PC-3 (cell line): ENCODE data around the gene PPIL1. TPM values are rescaled to one million over a fixed set of nuclear protein-coding genes. Genes with fewer than 3 reads are reported as not detected.

Experiments
- ATAC-seq: fragments of 200-7000 bp; cut with Tn5 transposase; 2 replicates; pipeline ENCODE4 v1.9.1; 2020; ENCODE audit warnings: mild to moderate bottlenecking, moderate library complexity
- BruUV-seq: library from RNA; stranded (reverse); fragments of 400-500 nt; replicated peaks from 2 replicates; lab custom pipeline; 2021; lab: Mats Ljungman, UMichigan
- CTCF ChIA-PET: fragments of 300-600 bp; sonication (Branson Sonifier 250); formaldehyde crosslinking; loops from one replicate; lab custom pipeline; 2022; ENCODE audit warnings: antibody characterized with exemption; lab: Charles Lee
- POLR2A ChIA-PET: fragments of 300-600 bp; sonication (Branson Sonifier 250); formaldehyde crosslinking; loops from one replicate; lab custom pipeline; 2022; ENCODE audit warnings: antibody characterized with exemption; ENCODE audit not compliant: unreplicated experiment; lab: Charles Lee
- DNase-seq: peaks from one replicate; pipeline ENCODE4 v3.0.0-alpha.2; 2015
- H2AFZ ChIP-seq: fragments of 300-600 bp; sonication (generic); 2 replicates; pipeline ENCODE4 v1.6.0; 2016; ENCODE audit warnings: antibody characterized with exemption, low read length
- H3F3A ChIP-seq: fragments of 300-600 bp; sonication (generic); one replicate; pipeline ENCODE4 v1.6.0; 2017; ENCODE audit warnings: antibody characterized with exemption, low read length, control low read depth, mild to moderate bottlenecking; ENCODE audit not compliant: unreplicated experiment
- H3K27ac ChIP-seq: fragments of 300-600 bp; sonication (generic); 2 replicates; pipeline ENCODE4 v1.5.1; 2016; ENCODE audit warnings: mild to moderate bottlenecking, low read length
- H3K27me3 ChIP-seq: fragments of 300-600 bp; sonication (generic); 2 replicates; pipeline ENCODE4 v1.6.1; 2016; ENCODE audit warnings: low read length, mixed read lengths
- H3K36me3 ChIP-seq: fragments of 300-600 bp; sonication (generic); 2 replicates; pipeline ENCODE4 v1.6.1; 2016; ENCODE audit warnings: low read depth, mixed run types, low read length, mixed read lengths
- H3K4me1 ChIP-seq: fragments of 300-600 bp; sonication (generic); 2 replicates; pipeline ENCODE4 v1.5.1; 2016; ENCODE audit warnings: low read length; ENCODE audit not compliant: insufficient read depth
- H3K4me2 ChIP-seq: fragments of 300-600 bp; sonication (generic); 2 replicates; pipeline ENCODE4 v1.6.0; 2016; ENCODE audit warnings: low read length
- H3K4me3 ChIP-seq: fragments of 300-600 bp; sonication (generic); 2 replicates; pipeline ENCODE4 v1.5.1; 2016; ENCODE audit warnings: mild to moderate bottlenecking, low read length, mixed read lengths
- H3K79me2 ChIP-seq: fragments of 300-600 bp; sonication (generic); 2 replicates; pipeline ENCODE4 v1.6.1; 2017; ENCODE audit warnings: low read length, mixed read lengths
- H3K9ac ChIP-seq: fragments of 300-600 bp; sonication (generic); 2 replicates; pipeline ENCODE4 v1.6.0; 2016; ENCODE audit warnings: mild to moderate bottlenecking, low read length
- H3K9me2 ChIP-seq: fragments of 300-600 bp; sonication (generic); replicated peaks from 2 replicates; pipeline ENCODE4 v1.6.1; 2016; ENCODE audit warnings: mixed run types, low read length, mixed read lengths
- H3K9me3 ChIP-seq: fragments of 300-600 bp; sonication (generic); 2 replicates; pipeline ENCODE4 v1.6.1; 2016; ENCODE audit warnings: low read length, mixed read lengths
- H4K20me1 ChIP-seq: fragments of 300-600 bp; sonication (generic); 2 replicates; pipeline ENCODE4 v1.6.1; 2016; ENCODE audit warnings: low read length, mixed read lengths
- CTCF ChIP-seq: fragments of 300-600 bp; sonication (generic); conservative IDR thresholded peaks from 2 replicates; pipeline ENCODE4 v1.5.1; 2017; ENCODE audit warnings: antibody characterized with exemption, low read depth, mild to moderate bottlenecking, low read length
- EZH2 ChIP-seq: fragments of 300-600 bp; sonication (generic); IDR thresholded peaks from one replicate; pipeline ENCODE4 v1.6.1; 2017; ENCODE audit warnings: antibody characterized with exemption, mild to moderate bottlenecking, low read length; ENCODE audit not compliant: unreplicated experiment
- EZH2phosphoT487 ChIP-seq: fragments of 300-600 bp; sonication (generic); IDR thresholded peaks from 2 replicates; pipeline ENCODE4 v1.6.1; 2018; ENCODE audit warnings: mild to moderate bottlenecking, antibody characterized with exemption, low read length, borderline replicate concordance
- intact Hi-C: fragments of 100-400 bp; cut with micrococcal nuclease; formaldehyde crosslinking; loops from 2 replicates; pipeline ENCODE4 v1.9.0; 2023
- total RNA-seq: library from RNA; depleted of rRNA; stranded (reverse); fragments of >200 nt; gene quantifications from 2 replicates; pipeline ENCODE4 v1.2.3, GENCODE V29; 2014

The PPIL1 gene
- total RNA-seq, 1 experiment from 2014 or later, result 39.9 TPM

- no peak overlapping the region for H3K27ac ChIP-seq
- no peak for ATAC-seq
- no peak overlapping the region for H3K9ac ChIP-seq
- BruUV-seq, result no TSS peak
- no peak overlapping the region for H3K4me3 ChIP-seq
- TF ChIP-seq CTCF (no peak), EZH2phosphoT487 (no peak), EZH2 (no peak)
- H3K9me3 ChIP-seq, result no peaks in the 10 kb centered on the region
- peaks cover 11% of the 10 kb centered on the region for H3K27me3 ChIP-seq
- CTCF ChIA-PET, result no interaction called here
- no peak for DNase-seq
- H3K9me2 ChIP-seq, result no peaks in the 10 kb centered on the region
- POLR2A ChIA-PET, result no interaction called here
- H3K36me3 ChIP-seq, result no peaks in the 10 kb centered on the region
- H3K4me1 ChIP-seq, result peaks cover 5% of the 10 kb centered on the region; the same call in 1 of the 2 replicates
- no peaks in the 10 kb centered on the region for H3K79me2 ChIP-seq
- no peak overlapping the region for H2AFZ ChIP-seq
- intact Hi-C loops, result no loop called here
- H3F3A ChIP-seq, result no peaks in the 10 kb centered on the region
- H4K20me1 ChIP-seq, result no peaks in the 10 kb centered on the region
- no peak overlapping the region for H3K4me2 ChIP-seq
Observed at GRCh38 chr6:36844232-36845170, 30.1 kb downstream of the PPIL1 start.

GRCh38 chr6:36843170-36843569, 31.4 kb downstream of the PPIL1 start:
- Histone ChIP-seq H3K79me2 (no peaks in the 10 kb centered on the region), H3K4me3 (no peak overlapping the region), H3K9me3 (no peaks in the 10 kb centered on the region), H3K9me2 (no peaks in the 10 kb centered on the region), H3K27ac (no peak overlapping the region), H2AFZ (no peak overlapping the region), H3K27me3 (peaks cover 21% of the 10 kb centered on the region), H3K36me3 (no peaks in the 10 kb centered on the region), H3K9ac (no peak overlapping the region), H3K4me1 (peaks cover 5% of the 10 kb centered on the region; the same call in 1 of the 2 replicates), H4K20me1 (no peaks in the 10 kb centered on the region), H3F3A (no peaks in the 10 kb centered on the region), H3K4me2 (no peak overlapping the region)
- ChIA-PET CTCF (interaction anchor here (0.6 kb wide), 1 partner anchor 18 kb away, joined by 9 read pairs; no protein-coding TSS in a partner anchor), POLR2A (no interaction called here)
- TF ChIP-seq CTCF (no peak), EZH2 (no peak), EZH2phosphoT487 (no peak)
- no peak for ATAC-seq
- no TSS peak for BruUV-seq
- DNase-seq, result no peak
- intact Hi-C loops, result no loop called here

GRCh38 chr6:36841756-36842155, 32.8 kb downstream of the PPIL1 start:
- Histone ChIP-seq H3K9me3 (no peaks in the 10 kb centered on the region), H3K4me3 (no peak overlapping the region), H3K36me3 (no peaks in the 10 kb centered on the region), H3K4me1 (peaks cover 5% of the 10 kb centered on the region; the same call in 1 of the 2 replicates), H3F3A (no peaks in the 10 kb centered on the region), H3K4me2 (no peak overlapping the region), H3K9me2 (no peaks in the 10 kb centered on the region), H3K27ac (no peak overlapping the region), H2AFZ (no peak overlapping the region), H3K27me3 (peaks cover 21% of the 10 kb centered on the region), H3K9ac (no peak overlapping the region), H3K79me2 (no peaks in the 10 kb centered on the region), H4K20me1 (no peaks in the 10 kb centered on the region)
- CTCF ChIA-PET, result no interaction called here
- DNase-seq (no peak), ATAC-seq (no peak)
- intact Hi-C loops, result no loop called here
- TF ChIP-seq EZH2phosphoT487, result no peak
- BruUV-seq, result no TSS peak
- POLR2A ChIA-PET, result no interaction called here
